Measurements from ENCODE around the gene PLXNA4.
"Not testable (repeated sequence)": the region's sequence is repeated elsewhere in the genome, so short reads cannot be mapped to it uniquely, and the experiment has no call there.

PLXNA4 gene

DNA sequence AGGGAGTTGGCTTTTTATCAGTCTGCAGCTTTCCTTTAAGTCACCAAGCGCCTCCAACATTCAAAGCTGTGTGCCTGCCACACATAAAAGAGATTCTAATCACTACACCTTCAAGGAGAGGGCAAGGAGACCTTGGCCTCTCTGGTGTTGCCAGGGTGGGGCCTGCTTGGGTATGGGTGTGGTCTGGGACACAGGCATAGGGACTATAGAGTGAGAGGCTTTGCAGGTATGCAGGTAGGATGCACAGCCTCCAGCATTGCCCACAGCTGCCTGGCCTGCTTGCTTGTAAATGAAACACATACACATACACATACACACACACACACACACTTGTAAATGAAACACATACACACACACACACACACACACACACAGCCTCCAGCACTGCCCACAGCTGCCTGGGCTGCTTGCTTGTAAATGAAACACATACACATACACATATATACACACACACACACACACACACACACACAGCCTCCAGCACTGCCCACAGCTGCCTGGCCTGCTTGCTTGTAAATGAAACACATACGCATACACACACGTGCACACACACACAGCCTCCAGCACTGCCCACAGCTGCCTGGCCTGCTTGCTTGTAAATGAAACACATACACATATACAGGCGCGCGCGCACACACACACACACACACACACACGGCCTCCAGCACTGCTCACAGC lies 397.7 kb downstream of the PLXNA4 start:
- not testable (repeated sequence) for H3K4me1 ChIP-seq (ENCODE audit: control insufficient read depth, insufficient read depth, low read depth, low read length); H4K8ac ChIP-seq (ENCODE audit: low read length); H3K79me1 ChIP-seq (replicated peaks; ENCODE audit: low read length, poor library complexity, severe bottlenecking); H3K4ac ChIP-seq (ENCODE audit: low read depth in 1 of 2, low read length in 2 of 2); H3K9ac ChIP-seq (ENCODE audit: low read length); H3K18ac ChIP-seq (ENCODE audit: low read depth in 1 of 2, low read length in 2 of 2); H2AFZ ChIP-seq (ENCODE audit: low read depth, low read length); H3K27ac ChIP-seq (ENCODE audit: low read length, poor library complexity, severe bottlenecking); H2AK5ac ChIP-seq (ENCODE audit: low read length, severe bottlenecking); H3K27me3 ChIP-seq (ENCODE audit: control insufficient read depth in 1 of 2, insufficient read depth in 1 of 2, low read length in 2 of 2); H2BK5ac ChIP-seq (ENCODE audit: low read depth, low read length, poor library complexity, severe bottlenecking); H3K9me3 ChIP-seq (ENCODE audit: control insufficient read depth, low read length); DNase-seq; H3K4me3 ChIP-seq (ENCODE audit: insufficient read depth in 1 of 2, low read depth in 1 of 2, low read length in 2 of 2); H2BK12ac ChIP-seq (ENCODE audit: low read length in 2 of 2); H2BK15ac ChIP-seq (ENCODE audit: low read depth, poor library complexity, severe bottlenecking); H3K23ac ChIP-seq (ENCODE audit: low read length in 2 of 2); H3K14ac ChIP-seq (ENCODE audit: low read length in 2 of 2); H3K4me2 ChIP-seq (ENCODE audit: low read length, poor library complexity, severe bottlenecking); H2BK120ac ChIP-seq (ENCODE audit: low read depth, low read length)
- H4K91ac ChIP-seq (ENCODE audit: low read length): peak overlapping the region; percentile 53
- 75% methylated on average over 7 of the region's 8 CpGs for WGBS
- H3K36me3 ChIP-seq (ENCODE audit: control insufficient read depth in 1 of 2, insufficient read depth in 2 of 2, low read depth in 1 of 2, low read length in 2 of 2): peaks cover 0 to 55% of the 10 kb centered on the region in 2 experiments

DNA sequence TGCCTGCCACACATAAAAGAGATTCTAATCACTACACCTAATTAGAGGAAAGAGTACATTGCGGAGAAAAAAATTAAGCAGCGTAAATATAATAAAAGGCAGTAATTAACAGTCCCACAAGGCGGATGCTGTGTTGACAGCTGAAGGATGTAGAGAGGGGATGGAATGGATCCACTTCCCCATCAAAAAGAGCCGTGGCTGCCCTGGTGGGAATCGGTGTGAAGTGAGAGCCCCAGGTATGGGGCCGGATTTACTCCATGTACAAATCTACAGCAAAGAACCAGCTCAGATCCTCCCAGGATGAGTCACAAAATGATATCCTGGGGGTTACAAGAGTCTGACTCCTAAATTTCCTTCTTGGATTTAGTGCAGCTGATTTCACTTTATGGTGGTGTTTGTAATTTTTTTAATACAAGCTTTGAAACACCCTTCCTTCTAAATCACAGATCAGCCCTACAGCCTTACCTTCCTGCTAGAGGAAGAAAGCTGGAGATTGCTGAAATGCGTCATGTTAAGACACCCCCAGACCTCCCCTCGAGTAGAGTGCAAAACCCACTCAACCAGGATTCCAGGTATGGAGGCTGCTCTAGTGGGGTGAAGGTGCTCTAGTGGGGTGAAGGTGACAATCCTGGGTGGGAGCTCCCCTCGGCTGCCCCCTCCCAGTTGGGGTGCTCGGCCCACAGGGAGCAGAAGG lies 398.4 kb downstream of the PLXNA4 start:
- Histone ChIP-seq H3K4me2 (ENCODE audit: low read length, poor library complexity, severe bottlenecking) (no peak overlapping the region), H3K14ac (ENCODE audit: low read length in 2 of 2) (no peak overlapping the region), H3K4me1 (ENCODE audit: control insufficient read depth, insufficient read depth, low read depth, low read length) (no peaks in the 10 kb centered on the region), H3K4me3 (ENCODE audit: insufficient read depth in 1 of 2, low read depth in 1 of 2, low read length in 2 of 2) (no peak overlapping the region), H3K23ac (ENCODE audit: low read length in 2 of 2) (no peak overlapping the region), H2BK12ac (ENCODE audit: low read length in 2 of 2) (no peak overlapping the region), H3K9ac (ENCODE audit: low read length) (no peak overlapping the region), H3K9me3 (ENCODE audit: control insufficient read depth, low read length) (no peaks in the 10 kb centered on the region), H3K27me3 (ENCODE audit: control insufficient read depth in 1 of 2, insufficient read depth in 1 of 2, low read length in 2 of 2) (no peaks in the 10 kb centered on the region), H2AK5ac (ENCODE audit: low read length, severe bottlenecking) (no peak overlapping the region), H3K27ac (ENCODE audit: low read length, poor library complexity, severe bottlenecking) (no peak overlapping the region), H3K36me3 (ENCODE audit: control insufficient read depth in 1 of 2, insufficient read depth in 2 of 2, low read depth in 1 of 2, low read length in 2 of 2) (peaks cover 0 to 62% of the 10 kb centered on the region in 2 experiments), H2AFZ (ENCODE audit: low read depth, low read length) (no peak overlapping the region), H4K8ac (ENCODE audit: low read length) (no peak overlapping the region), H2BK5ac (ENCODE audit: low read depth, low read length, poor library complexity, severe bottlenecking) (no peak overlapping the region), H2BK120ac (ENCODE audit: low read depth, low read length) (no peak overlapping the region), H4K91ac (ENCODE audit: low read length) (no peak overlapping the region), H3K18ac (ENCODE audit: low read depth in 1 of 2, low read length in 2 of 2) (no peak overlapping the region), H2BK15ac (ENCODE audit: low read depth, poor library complexity, severe bottlenecking) (no peak overlapping the region), H3K4ac (ENCODE audit: low read depth in 1 of 2, low read length in 2 of 2) (no peak overlapping the region), H3K79me1 (replicated peaks; ENCODE audit: low read length, poor library complexity, severe bottlenecking) (no peaks in the 10 kb centered on the region)
- WGBS: 66% methylated on average over 4 of the region's 10 CpGs
- no peak for DNase-seq

DNA sequence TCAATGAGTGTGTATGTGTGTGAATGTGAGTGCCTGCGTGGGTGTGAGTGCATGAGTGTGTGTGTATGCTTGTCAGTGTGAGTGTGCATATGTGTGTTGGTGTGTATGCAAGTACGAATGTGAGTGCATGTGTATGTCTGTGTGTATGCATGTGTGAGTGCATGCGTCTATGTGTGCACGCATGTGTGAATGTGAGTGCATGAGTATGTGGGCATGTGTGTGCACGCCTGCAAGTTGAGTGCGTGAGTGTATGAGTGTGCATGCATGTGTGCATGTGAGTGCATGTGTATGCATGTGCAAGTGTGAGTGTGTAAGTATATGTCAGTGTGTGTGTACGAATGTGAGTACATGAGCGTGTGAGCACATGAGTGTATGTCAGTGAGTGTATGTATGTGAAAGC lies 399.6 kb downstream of the PLXNA4 start:
- Histone ChIP-seq H3K27ac (ENCODE audit: low read length, poor library complexity, severe bottlenecking) (no peak overlapping the region), H3K9ac (ENCODE audit: low read length) (no peak overlapping the region), H4K91ac (ENCODE audit: low read length) (peak overlapping the region; percentile 2), H4K8ac (ENCODE audit: low read length) (no peak overlapping the region), H3K79me1 (replicated peaks; ENCODE audit: low read length, poor library complexity, severe bottlenecking) (no peaks in the 10 kb centered on the region), H3K9me3 (ENCODE audit: control insufficient read depth, low read length) (no peaks in the 10 kb centered on the region), H2BK15ac (ENCODE audit: low read depth, poor library complexity, severe bottlenecking) (no peak overlapping the region), H3K14ac (ENCODE audit: low read length in 2 of 2) (peak overlapping the region in 1 of 2 experiments; percentile 23), H2BK12ac (ENCODE audit: low read length in 2 of 2) (no peak overlapping the region), H3K4me1 (ENCODE audit: control insufficient read depth, insufficient read depth, low read depth, low read length) (no peaks in the 10 kb centered on the region), H3K4me2 (ENCODE audit: low read length, poor library complexity, severe bottlenecking) (no peak overlapping the region), H2BK120ac (ENCODE audit: low read depth, low read length) (no peak overlapping the region), H3K4me3 (ENCODE audit: insufficient read depth in 1 of 2, low read depth in 1 of 2, low read length in 2 of 2) (no peak overlapping the region), H3K18ac (ENCODE audit: low read depth in 1 of 2, low read length in 2 of 2) (no peak overlapping the region), H3K36me3 (ENCODE audit: control insufficient read depth in 1 of 2, insufficient read depth in 2 of 2, low read depth in 1 of 2, low read length in 2 of 2) (peaks cover 0 to 61% of the 10 kb centered on the region in 2 experiments), H2AFZ (ENCODE audit: low read depth, low read length) (no peak overlapping the region), H3K4ac (ENCODE audit: low read depth in 1 of 2, low read length in 2 of 2) (no peak overlapping the region), H2BK5ac (ENCODE audit: low read depth, low read length, poor library complexity, severe bottlenecking) (no peak overlapping the region), H2AK5ac (ENCODE audit: low read length, severe bottlenecking) (no peak overlapping the region), H3K23ac (ENCODE audit: low read length in 2 of 2) (peak overlapping the region in 1 of 2 experiments; percentile 67), H3K27me3 (ENCODE audit: control insufficient read depth in 1 of 2, insufficient read depth in 1 of 2, low read length in 2 of 2) (no peaks in the 10 kb centered on the region)
- WGBS: 92% methylated on average over 8 of the region's 8 CpGs
- DNase-seq: no peak

- H3K23ac ChIP-seq (ENCODE audit: low read length in 2 of 2): no peak overlapping the region
- no peak overlapping the region for H3K4ac ChIP-seq (ENCODE audit: low read depth in 1 of 2, low read length in 2 of 2)
- H3K36me3 ChIP-seq (ENCODE audit: control insufficient read depth in 1 of 2, insufficient read depth in 2 of 2, low read depth in 1 of 2, low read length in 2 of 2): peaks cover 0 to 58% of the 10 kb centered on the region in 2 experiments
- no peak overlapping the region for H2AFZ ChIP-seq (ENCODE audit: low read depth, low read length)
- H3K14ac ChIP-seq (ENCODE audit: low read length in 2 of 2): no peak overlapping the region
- 77% methylated on average over 5 of the region's 5 CpGs for WGBS
- no peak overlapping the region for H3K18ac ChIP-seq (ENCODE audit: low read depth in 1 of 2, low read length in 2 of 2)
- H2BK12ac ChIP-seq (ENCODE audit: low read length in 2 of 2): no peak overlapping the region
- no peak overlapping the region for H3K4me2 ChIP-seq (ENCODE audit: low read length, poor library complexity, severe bottlenecking)
- H3K4me1 ChIP-seq (ENCODE audit: control insufficient read depth, insufficient read depth, low read depth, low read length): no peaks in the 10 kb centered on the region
- no peak overlapping the region for H2AK5ac ChIP-seq (ENCODE audit: low read length, severe bottlenecking)
- no peak overlapping the region for H4K8ac ChIP-seq (ENCODE audit: low read length)
- no peak overlapping the region for H2BK120ac ChIP-seq (ENCODE audit: low read depth, low read length)
- H2BK5ac ChIP-seq (ENCODE audit: low read depth, low read length, poor library complexity, severe bottlenecking): no peak overlapping the region
- H3K4me3 ChIP-seq (ENCODE audit: insufficient read depth in 1 of 2, low read depth in 1 of 2, low read length in 2 of 2): no peak overlapping the region
- H2BK15ac ChIP-seq (ENCODE audit: low read depth, poor library complexity, severe bottlenecking): no peak overlapping the region
- H4K91ac ChIP-seq (ENCODE audit: low read length): no peak overlapping the region
- DNase-seq: no peak
- H3K79me1 ChIP-seq (replicated peaks; ENCODE audit: low read length, poor library complexity, severe bottlenecking): no peaks in the 10 kb centered on the region
- H3K9ac ChIP-seq (ENCODE audit: low read length): no peak overlapping the region
- no peaks in the 10 kb centered on the region for H3K9me3 ChIP-seq (ENCODE audit: control insufficient read depth, low read length)
- no peak overlapping the region for H3K27ac ChIP-seq (ENCODE audit: low read length, poor library complexity, severe bottlenecking)
- no peaks in the 10 kb centered on the region for H3K27me3 ChIP-seq (ENCODE audit: control insufficient read depth in 1 of 2, insufficient read depth in 1 of 2, low read length in 2 of 2)
These were observed 405.1 kb downstream of the PLXNA4 start for GRCh38 chr7:132171130-132171576.
